NCI-H345 treated with DMSO at 0.1 percent for 48 hours (cell line): ENCODE measurements around the gene C19orf38.
"Not testable (repeated sequence)": the region's sequence is repeated elsewhere in the genome, so short reads cannot be mapped to it uniquely, and the experiment has no call there.

Experiments used
- DNase-seq: peaks from one replicate; lab custom pipeline; 2025; ENCODE audit not compliant: unreplicated experiment; lab: John Stamatoyannopoulos, UW

Gene C19orf38

DNA sequence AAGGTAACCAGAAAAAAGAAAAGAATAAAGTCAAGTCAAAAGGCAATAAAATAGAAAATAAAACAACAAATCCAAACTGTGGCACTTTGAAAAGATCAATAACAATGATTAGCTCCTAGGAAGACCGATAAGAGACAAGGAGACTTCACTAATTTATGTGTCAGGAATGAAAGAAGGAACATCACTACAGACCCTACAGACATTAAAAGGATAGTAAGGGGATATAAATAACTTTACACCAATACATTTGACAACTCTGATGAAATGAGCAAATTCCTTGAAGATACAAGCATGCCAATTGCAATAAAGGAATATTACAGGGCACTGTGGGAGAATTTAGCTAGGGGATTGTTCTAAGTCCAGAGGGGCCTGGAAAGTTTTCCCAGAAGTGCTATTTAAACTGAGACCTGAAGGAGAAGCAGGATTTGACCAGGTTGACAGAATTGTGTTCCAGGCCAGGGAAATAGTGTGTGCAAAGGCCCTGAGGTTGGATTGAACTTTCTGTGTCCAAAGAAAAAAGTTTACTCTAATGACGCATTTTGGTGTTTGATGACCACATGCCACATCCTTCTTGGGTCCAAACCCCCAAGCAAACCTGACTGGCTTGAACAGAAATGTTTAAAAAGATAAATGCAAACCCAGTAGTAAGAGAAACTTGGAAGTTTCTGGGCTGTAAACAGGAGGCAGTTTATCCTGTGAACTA, 1.6 kb upstream of the C19orf38 start:
- no peak for DNase-seq

DNA sequence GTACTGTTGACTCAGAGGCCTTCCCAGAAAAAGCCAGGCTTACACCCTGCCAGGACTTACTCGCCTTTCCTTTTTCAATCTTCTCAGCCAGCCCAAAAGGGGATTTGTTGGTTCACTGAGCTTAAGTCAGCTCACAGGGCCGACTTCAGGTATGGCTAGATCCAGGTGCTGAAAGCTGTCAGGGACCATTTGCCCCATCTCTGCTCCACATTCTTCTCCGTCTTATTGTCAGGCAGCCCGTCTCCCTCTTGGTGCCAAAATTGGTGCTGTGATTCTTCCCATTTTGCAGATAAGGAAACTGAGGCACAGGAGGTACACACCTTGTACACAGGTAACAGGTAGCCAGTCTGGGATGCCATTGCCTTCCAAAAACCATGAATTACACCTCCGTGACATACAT, 2.4 kb downstream of the C19orf38 start:
- DNase-seq, result no peak

GRCh38 chr19:10852098-10852800, 4.0 kb downstream of the C19orf38 start:
- no peak for DNase-seq

DNA sequence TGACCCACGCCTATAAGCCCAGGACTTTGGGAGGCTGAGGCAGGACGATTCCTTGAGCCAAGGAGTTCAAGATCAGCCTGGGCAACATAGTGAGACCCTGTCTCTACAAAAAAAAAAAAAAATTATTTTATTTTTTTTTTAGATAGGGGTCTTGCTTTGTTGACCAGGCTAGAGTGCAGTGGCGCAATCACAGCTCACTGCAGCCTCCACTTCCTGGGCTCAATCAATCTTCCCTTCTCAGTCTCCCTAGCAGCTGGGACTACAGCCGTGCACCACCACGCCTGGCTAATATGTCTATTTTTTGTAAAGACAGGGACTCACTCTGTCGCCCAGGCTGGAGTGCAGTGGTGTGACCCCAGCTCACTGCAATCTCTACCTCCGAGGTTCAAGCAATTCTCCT, 4.7 kb downstream of the C19orf38 start:
- DNase-seq, result no peak

GRCh38 chr19:10854350-10855089, 6.3 kb downstream of the C19orf38 start:
- no peak for DNase-seq

GRCh38 chr19:10855879-10856522, 7.8 kb downstream of the C19orf38 start:
- DNase-seq, result no peak

DNA sequence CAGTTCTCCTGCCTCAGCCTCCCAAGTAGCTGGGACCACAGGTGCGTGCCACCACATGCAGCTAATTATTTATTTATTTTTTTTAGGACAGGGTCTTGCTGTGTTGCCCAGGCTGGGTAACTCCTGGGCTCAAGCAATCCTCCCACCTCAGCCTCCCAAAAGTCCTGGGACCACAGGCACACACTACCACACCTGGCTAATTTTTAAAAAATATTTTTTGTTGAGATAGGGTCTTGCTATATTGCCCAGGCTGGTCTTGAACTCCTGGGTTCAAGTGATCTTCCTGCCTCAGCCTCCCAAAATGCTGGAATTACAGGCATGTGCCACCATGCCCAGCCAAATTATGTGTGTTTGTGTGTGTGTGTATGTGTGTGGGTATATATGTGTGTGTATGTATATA, 8.7 kb downstream of the C19orf38 start:
- not testable (repeated sequence) for DNase-seq

DNA sequence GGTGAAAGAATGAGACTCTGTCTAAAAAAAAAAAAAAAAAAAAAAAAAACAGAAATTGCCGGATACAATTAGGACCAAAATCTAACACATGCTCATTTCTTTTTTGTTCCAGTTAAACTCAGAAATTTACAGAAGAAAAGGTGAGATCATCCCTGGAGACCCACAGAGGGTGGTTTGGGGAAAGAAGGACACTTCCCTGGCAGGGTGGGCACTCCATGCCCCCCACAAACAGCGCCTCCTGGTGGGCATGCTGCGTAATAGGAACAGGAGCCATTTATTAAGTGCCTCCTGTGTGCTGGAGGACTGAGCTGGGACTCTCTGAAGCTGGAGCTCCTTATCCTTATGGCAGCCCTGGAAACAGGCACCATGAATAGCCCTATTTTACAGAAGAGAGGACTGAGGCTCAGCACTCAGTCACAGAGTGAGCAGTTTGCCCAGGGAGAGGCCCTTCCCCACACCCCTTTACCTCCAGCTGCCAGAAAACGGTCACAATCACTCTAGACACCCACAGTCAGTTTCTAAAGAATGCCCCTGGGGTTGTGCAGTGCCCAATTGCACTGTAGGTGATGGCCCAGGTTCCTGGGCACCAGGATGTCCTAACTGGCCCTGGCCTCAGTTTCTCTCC, 10.1 kb downstream of the C19orf38 start:
- DNase-seq, result no peak

- no peak for DNase-seq
These were observed 13.0 kb downstream of the C19orf38 start for GRCh38 chr19:10861103-10861651.

GRCh38 chr19:10862561-10863106, 14.4 kb downstream of the C19orf38 start:
- no peak for DNase-seq

DNA sequence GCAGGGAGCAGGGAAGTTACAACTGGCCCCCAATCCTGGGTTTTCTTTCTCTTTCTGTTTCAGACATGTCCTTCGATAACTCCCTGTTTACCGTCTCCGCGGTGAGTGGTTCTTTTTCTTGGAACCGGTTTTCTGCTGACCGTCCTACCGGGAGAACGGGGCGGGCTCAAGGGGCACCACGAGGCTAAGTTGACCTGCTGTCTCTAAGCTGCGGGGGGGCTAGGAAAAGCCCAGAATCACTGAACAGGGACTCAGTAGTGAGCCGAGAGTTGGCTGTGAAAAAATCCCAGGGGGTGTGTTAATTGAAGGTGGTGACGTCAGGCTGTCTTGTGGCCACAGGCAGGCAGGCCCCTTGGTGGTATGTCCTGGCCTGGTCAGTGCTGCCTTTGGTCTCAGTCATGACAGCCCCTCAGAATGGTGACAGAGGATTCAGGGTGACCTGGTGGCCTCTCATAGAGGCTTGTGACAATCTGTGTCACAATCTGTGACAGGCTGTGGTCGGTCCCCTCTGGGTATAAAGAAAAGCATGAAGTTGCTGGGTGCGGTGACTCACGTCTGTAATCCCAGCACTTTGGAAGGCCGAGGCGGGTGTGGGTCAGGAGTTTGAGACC, 15.0 kb downstream of the C19orf38 start:
- no peak for DNase-seq

DNA sequence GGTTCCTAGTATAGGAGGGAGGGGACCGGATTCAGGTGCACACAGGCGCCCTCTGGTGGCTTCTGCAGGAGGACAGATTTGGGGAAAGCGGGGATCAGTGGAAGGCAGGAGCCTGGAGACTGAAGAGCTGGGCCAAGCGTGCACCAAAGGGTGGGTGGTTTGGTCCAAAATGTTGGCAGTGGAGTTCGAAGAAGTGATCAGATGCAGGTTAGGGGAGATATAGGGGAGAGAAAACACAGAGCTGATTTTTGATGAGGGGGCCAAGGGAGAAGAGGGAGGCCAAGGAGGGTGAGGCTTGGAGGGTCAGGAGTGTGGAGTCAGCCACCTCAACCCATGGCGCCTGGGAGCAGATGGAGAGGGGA, 16.3 kb downstream of the C19orf38 start:
- DNase-seq, result peak; percentile 68

GRCh38 chr19:10866495-10866894, 18.3 kb downstream of the C19orf38 start:
- DNase-seq, result no peak

GRCh38 chr19:10868872-10869547, 20.8 kb downstream of the C19orf38 start:
- DNase-seq, result no peak

GRCh38 chr19:10869872-10870311, 21.7 kb downstream of the C19orf38 start:
- DNase-seq, result not testable (repeated sequence)

DNA sequence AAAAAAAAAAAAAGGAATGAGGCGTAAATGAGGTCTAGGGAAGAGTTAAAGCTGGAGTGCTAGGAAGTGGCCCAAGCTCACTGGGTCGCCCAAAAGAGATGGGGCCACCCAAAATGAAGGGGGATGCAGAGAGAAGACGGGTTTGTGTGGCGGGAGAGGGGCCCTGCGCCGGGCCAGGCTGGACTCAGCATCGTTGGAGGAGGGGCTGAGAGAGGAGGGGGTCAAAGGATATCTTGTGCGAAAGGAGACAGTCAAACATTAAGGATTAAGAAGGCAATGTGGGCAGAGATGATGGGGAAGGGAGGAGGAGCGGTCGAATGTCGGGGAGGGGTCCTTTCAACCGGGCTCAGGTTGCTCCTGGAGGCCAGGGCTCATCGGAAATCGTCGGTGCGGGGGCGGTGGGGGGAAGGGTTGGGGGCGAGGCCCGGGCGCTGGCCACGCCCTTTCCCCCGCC, 22.3 kb downstream of the C19orf38 start:
- DNase-seq, result no peak

GRCh38 chr19:10870955-10871603, 22.9 kb downstream of the C19orf38 start, which contains the start of gene CARM1:
TSS of gene CARM1 (plus strand) at chr19:10871553. CDS start at chr19:10871703, 150 bp downstream.
- DNase-seq, result peak; percentile 98

DNA sequence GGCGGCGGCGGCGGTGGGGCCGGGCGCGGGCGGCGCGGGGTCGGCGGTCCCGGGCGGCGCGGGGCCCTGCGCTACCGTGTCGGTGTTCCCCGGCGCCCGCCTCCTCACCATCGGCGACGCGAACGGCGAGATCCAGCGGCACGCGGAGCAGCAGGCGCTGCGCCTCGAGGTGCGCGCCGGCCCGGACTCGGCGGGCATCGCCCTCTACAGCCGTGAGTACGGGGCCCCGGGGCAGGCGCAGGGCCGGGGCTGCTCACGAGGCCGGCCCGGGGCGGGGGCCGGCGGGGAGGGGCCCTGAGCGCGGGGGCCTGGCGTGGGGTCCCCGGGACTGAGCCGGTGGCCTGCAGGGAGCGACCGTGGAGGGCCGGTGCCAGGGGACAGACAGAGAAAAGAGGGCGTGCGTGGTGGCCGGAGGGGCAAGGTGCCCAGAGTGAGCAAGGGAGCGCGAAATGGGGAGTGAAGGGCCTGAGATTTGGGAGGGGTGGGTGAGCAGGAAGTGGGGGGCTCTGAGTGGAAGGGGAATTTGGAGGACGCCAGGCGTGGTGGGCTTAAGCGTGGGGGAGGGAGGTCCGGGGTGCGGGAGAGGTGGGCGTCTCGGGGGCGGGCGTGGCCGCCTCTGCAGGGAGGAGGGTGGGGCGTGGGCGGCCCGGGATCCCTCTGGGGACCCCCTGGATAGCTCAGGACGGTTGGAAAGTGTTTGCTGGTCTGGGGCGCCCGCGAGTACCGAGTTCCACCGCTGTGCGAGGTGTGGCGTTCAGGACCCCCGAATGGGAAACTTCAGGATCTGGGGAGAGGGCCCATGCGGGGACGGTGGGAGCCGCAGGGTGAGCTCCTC, 23.7 kb downstream of the C19orf38 start:
- no peak for DNase-seq
